ENCODE results near the gene CD320. TPM values are rescaled to one million over a fixed set of nuclear protein-coding genes. Genes with fewer than 3 reads are reported as not detected.

CD320 gene
- total and polyA plus RNA-seq, 12 donors = 12.0 to 129 (median 57.1) TPM

DNA sequence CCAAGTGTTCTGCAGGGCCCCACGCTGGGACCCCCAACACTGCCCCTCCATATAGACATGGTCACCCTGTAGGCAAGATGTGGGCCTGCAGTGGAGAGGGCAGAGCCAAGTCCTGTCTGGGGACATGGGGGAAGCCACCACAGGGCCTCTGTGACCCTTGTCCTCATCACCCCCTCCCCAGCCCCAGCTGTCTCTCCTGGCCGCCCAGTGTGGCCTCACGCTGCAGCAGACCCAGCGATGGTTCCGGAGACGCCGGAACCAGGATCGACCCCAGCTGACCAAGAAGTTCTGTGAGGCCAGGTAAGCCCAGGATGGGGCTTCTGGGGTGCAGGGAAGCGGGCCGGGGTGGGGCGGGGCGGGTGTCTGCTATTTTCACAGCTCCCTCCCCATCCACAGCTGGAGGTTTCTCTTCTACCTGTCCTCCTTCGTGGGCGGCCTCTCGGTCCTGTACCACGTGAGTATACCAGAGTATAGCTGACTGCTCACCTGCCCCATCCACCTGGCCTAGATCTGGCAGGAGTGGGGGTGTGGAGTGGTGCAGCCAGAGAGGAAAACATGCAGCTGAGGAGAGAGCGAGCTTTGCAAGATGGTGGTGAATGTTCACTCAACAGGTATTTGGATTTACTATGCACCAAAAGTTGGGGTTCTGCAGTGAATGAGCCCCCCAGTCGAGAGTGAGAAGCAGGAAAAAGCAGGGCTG, 52.6 kb downstream of the CD320 start:
- Histone ChIP-seq H3K27me3 (no peaks in the 10 kb centered on the region), H3K4me1 (replicated peaks in 1 of 2) (no peaks in the 10 kb centered on the region), H3K4me3 (no peak overlapping the region), H3K27ac (no peak overlapping the region), H3K36me3 (replicated peaks in 1 of 2) (peaks cover 0 to 18% of the 10 kb centered on the region in 2 donors), H3K9me3 (replicated peaks in 1 of 3) (no peaks in the 10 kb centered on the region)
- no peak for TF ChIP-seq POLR2A (IDR thresholded peaks at IDR 0.05)
- TF ChIP-seq, protein P1, sequence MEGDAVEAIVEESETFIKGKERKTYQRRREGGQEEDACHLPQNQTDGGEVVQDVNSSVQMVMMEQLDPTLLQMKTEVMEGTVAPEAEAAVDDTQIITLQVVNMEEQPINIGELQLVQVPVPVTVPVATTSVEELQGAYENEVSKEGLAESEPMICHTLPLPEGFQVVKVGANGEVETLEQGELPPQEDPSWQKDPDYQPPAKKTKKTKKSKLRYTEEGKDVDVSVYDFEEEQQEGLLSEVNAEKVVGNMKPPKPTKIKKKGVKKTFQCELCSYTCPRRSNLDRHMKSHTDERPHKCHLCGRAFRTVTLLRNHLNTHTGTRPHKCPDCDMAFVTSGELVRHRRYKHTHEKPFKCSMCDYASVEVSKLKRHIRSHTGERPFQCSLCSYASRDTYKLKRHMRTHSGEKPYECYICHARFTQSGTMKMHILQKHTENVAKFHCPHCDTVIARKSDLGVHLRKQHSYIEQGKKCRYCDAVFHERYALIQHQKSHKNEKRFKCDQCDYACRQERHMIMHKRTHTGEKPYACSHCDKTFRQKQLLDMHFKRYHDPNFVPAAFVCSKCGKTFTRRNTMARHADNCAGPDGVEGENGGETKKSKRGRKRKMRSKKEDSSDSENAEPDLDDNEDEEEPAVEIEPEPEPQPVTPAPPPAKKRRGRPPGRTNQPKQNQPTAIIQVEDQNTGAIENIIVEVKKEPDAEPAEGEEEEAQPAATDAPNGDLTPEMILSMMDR (IDR thresholded peaks at IDR 0.05) = no peak
- intact Hi-C loops (cut with DNase I) = loop anchor here (2.0 to 10.0 kb wide), 4 partner anchors 97 to 311 kb away; partner anchors contain the start of gene TIMM44 (in 1 of the 2)
- WGBS, 4 donors = 82 to 93% (median 90%) methylated on average over 9 to 18 of the region's 18 CpGs
- no peak for DNase-seq

DNA sequence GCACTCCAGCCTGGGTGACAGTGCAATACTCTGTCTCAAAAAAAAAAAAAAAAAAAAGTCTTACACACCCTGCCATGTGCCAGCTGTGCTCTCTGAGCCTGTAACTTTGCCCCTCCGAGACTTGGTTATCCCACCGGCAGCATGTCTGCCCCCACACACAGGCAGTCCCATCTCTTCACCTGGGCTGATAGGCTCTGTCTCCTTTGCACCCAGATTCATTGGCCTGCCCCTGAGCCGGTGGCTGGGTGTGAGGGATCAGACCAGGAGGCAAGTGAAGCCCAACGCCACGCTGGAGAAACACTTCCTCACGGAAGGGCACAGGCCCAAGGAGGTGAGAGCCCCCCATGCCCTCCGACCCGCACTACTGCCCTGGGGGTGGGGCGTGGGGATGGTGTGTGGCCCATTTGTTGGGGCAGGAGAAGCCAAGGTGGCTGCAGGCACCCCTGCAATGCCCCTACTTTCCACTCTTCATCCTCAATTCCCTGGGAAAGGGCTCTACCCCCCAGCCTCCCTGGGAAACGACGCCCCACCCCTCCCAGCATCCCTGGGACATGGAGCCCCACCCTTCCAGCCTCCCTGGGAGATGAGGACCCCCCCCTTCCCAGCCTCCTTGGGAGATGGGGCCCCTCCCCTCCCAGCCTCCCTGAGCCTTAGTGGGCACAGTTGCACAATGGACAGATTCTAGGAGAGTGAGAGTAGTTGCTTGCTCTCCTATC, 53.7 kb downstream of the CD320 start:
- no peak for TF ChIP-seq POLR2A (IDR thresholded peaks at IDR 0.05)
- TF ChIP-seq, protein P1 (IDR thresholded peaks at IDR 0.05) = no peak
- no peaks in the 10 kb centered on the region for H3K4me1 ChIP-seq (replicated peaks in 1 of 2)
- peaks cover 0 to 18% of the 10 kb centered on the region in 2 donors for H3K36me3 ChIP-seq (replicated peaks in 1 of 2)
- no peaks in the 10 kb centered on the region for H3K27me3 ChIP-seq
- WGBS, 4 donors = 82 to 94% (median 87%) methylated on average over 7 to 11 of the region's 11 CpGs
- H3K4me3 ChIP-seq = no peak overlapping the region
- H3K9me3 ChIP-seq (replicated peaks in 1 of 3) = no peaks in the 10 kb centered on the region
- no peak for DNase-seq
- no peak overlapping the region for H3K27ac ChIP-seq
- intact Hi-C loops (cut with DNase I) = loop anchor here (2.0 to 10.0 kb wide), 4 partner anchors 96 to 310 kb away; partner anchors contain the start of gene TIMM44 (in 1 of the 2)

DNA sequence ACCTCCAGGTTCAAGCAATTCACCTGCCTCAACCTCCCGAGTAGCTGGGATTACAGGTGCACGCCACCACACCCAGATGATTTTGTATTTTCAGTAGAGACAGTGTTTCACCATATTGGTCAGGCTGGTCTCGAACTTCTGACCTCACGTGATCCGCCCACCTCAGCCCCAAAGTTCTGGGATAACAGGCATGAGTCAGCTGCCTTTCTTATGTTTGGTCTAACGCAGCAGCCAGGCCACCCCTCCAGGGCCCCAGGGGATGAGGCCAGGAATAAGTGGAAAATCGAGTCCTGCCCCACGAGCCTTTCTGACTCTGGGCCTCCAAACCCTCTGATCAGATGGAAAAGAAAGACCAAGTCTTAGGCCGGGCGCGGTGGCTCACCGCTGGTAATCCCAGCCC, 54.5 kb downstream of the CD320 start:
- Histone ChIP-seq H3K4me1 (replicated peaks in 1 of 2) (no peaks in the 10 kb centered on the region), H3K36me3 (replicated peaks in 1 of 2) (peaks cover 0 to 18% of the 10 kb centered on the region in 2 donors), H3K27me3 (no peaks in the 10 kb centered on the region), H3K4me3 (no peak overlapping the region), H3K9me3 (replicated peaks in 1 of 3) (no peaks in the 10 kb centered on the region), H3K27ac (no peak overlapping the region)
- TF ChIP-seq, protein P1 (IDR thresholded peaks at IDR 0.05) = no peak
- no peak for TF ChIP-seq POLR2A (IDR thresholded peaks at IDR 0.05)
- no peak for DNase-seq
- 67 to 83% (median 68%) methylated on average over 4 to 12 of the region's 12 CpGs for WGBS, 4 donors
- intact Hi-C loops (cut with DNase I) = loop anchor here (2.0 to 10.0 kb wide), 3 partner anchors 95 to 309 kb away; partner anchors contain the start of gene TIMM44 (in 1 of the 2)

DNA sequence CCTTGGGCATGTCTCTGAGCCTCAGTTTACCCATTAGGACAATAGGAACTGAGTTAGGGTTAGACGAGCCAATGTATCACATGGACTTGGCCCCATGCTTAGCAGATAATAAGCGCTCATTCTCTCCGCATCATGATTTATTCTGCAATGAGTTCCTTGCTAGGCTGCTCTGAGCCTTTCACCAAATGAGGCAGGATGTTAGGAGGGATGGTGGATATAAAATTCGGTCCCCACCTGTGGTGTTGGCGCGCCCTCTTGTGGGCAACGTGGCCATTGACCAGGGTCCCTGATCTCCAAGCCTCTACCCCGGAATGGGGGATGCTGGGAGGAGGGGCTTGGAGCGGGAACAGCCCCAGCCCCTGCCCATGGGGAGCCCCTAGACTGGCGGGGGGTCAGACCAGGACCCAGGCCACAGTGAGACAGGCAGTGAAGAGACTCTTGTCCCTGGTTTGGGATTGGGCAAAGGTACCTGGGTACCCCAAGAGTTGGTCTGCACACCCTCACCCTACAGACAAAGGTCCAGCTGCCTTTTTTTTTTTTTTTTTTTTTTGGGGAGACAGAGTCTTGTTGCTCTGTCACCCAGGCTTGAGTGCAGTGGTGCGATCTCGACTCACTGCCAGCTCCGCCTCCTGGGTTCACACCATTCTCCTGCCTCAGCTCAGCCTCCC, 55.1 kb downstream of the CD320 start:
- DNase-seq = peak; percentile 69 to 92 (median 83)
- H3K4me1 ChIP-seq (replicated peaks in 1 of 2) = no peaks in the 10 kb centered on the region
- intact Hi-C loops (cut with DNase I) = loop anchor here (10.0 kb wide), 2 partner anchors 298 to 308 kb away; partner anchors contain the start of gene TIMM44 (in 1 of the 2)
- 20 to 40% (median 28%) methylated on average over 10 to 13 of the region's 13 CpGs for WGBS, 4 donors
- H3K4me3 ChIP-seq = no peak overlapping the region
- no peak for TF ChIP-seq POLR2A (IDR thresholded peaks at IDR 0.05)
- TF ChIP-seq, protein P1 (IDR thresholded peaks at IDR 0.05) = peak; percentile 95 to 98 (median 96)
- H3K27me3 ChIP-seq = no peaks in the 10 kb centered on the region
- no peaks in the 10 kb centered on the region for H3K9me3 ChIP-seq (replicated peaks in 1 of 3)
- H3K27ac ChIP-seq = no peak overlapping the region
- H3K36me3 ChIP-seq (replicated peaks in 1 of 2) = peaks cover 0 to 18% of the 10 kb centered on the region in 2 donors
